GM19328 (cell line): ENCODE results near the gene MYO6.
A peak's percentile ranks its signal among the peaks of the same experiment; 100 is the strongest.
"Not testable (repeated sequence)": the region's sequence is repeated elsewhere in the genome, so short reads cannot be mapped to it uniquely, and the experiment has no call there.

Experiments
- ATAC-seq: cut with Tn5 transposase; IDR thresholded peaks from one replicate; pipeline ENCODE4 v1.9.1; 2021; ENCODE audit warnings: mild to moderate bottlenecking, moderate library complexity; ENCODE audit not compliant: unreplicated experiment

Gene MYO6

DNA sequence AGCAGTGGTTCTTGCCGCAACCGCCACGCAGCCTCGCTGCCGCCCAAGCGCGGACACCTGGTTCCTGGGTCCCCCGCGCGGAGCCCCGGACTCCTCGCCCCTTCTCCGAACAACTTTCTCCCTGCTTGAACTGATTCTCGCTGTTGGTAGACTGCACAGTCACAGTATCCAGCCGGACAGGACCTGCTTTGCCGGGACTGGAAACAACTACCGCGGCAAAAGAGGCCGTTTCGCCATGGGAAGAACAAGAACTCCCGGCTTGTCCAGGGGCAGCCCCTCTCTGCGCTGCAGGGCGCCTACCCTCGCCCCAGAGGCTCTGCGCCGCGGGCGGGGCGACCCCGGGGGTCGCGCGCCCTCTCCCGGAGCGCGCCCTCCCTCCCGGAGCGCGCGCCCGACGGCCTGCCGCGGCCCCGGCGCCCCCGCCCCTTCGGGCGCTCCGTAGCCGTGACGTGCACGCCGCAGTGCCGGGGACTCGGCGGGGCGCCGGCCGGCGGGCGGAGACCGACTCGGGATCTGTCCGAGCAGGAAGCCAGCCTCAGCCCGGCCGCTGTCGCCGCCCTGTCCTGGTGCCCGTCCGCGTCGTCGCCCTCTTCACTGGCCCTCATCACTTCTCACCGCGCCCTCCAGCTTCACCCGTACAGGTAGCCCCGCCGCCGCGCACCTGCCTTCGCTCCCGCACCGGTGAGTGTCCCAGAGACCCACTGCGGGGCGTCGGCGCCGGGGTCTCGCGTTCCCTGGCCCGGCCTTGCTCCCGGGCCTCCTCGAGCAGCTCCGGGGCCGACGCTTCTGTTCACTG lies at the start of gene MYO6:
Gene MYO6 (plus strand): TSS at position 497 of the 796 bp plus-strand sequence. CDS start 68,309 bp downstream, outside the sequence.
- ATAC-seq: peak; percentile 79

DNA sequence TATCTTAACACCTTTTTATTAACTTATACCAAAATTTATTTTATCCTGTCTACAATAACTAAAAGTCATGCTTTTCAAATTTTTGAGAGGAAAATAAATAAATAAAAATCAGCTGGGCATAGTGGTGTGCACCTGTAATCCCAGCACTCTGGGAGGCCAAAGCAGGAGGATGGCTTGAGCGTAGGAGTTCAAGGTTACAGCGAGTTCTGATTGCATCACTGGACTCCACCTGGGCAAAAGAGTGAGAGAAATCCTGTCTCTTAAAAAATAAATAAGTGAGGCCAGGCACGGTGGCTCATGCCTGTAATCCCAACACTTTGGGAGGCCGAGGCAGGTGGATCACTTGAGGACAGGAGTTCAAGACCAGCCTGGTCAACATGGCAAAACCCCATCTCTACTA lies 40.7 kb upstream of the MYO6 start:
- not testable (repeated sequence) for ATAC-seq

DNA sequence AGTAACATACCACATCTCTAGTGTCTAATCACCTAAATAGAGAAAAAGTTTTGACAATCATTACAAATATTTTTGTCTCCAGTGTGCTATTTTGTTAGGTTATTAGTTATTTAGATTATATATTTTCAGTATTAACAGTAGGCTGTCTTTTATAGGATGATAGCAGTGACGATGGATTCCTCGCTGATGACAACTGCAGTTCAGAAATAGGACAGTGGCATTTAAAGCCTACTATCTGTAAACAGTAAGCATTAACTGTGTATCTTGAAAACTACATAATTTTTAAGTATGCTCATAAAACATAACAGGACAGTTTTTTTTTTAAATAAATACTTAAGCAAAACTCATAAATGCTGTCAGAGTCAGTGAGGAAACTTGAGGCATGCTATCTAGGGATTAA lies 37.9 kb upstream of the MYO6 start:
- no peak for ATAC-seq

DNA sequence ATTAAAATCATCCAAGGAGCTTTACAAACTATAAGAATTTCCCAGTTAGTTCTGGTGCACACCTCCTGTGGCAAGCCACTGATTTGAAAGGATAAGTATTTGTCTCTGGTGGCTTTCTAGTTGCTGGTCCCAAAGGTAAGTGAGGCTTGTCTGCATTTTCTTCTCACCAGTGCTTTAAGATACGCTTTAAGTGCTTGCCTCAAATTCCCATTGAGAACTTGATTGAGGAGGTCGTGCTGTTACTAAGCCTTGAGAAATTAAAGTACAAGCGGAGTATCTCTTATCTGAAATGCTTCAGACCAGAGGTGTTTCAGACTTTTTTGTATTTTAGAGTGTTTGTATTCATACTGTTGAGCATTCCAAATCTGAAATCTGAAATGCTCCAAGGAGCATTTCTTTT lies 29.9 kb upstream of the MYO6 start:
- ATAC-seq: no peak

DNA sequence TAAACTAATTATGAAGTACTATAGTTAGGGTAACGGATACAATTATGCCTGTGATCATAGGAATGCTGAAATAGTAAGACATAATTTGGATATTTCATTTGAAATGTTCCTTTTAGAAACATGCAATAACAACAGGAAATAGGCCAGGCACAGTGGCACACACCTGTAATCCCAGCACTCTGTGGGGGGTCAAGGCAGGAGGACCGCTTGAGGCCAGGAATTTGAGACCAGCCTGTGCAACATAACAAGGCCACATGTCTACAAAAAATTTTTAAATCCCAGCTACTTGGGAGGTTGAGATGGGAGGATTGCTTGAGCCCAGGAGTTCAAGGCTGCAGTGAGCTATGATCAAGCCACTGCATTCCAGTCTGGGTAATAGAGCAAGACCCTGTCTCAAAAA lies 25.7 kb upstream of the MYO6 start:
- ATAC-seq: no peak

DNA sequence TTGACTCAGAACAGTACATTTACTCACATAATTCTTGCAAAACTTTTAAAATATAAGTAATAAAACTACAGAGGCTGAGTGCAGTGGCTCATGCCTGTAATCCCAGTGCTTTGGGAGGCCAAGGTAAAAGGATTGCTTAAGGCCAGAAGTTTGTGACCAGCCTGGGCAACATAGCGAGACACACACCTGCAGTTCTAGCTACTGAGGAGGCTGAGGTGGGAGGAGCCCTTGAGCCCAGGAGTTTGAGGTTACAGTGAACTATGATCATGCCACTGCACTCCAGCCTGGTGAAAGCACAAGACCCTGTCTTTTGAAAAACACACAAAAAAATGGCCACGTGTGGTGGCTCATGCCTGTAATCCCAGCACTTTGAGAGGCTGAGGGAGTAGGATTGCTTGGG lies 21.8 kb upstream of the MYO6 start:
- no peak for ATAC-seq

DNA sequence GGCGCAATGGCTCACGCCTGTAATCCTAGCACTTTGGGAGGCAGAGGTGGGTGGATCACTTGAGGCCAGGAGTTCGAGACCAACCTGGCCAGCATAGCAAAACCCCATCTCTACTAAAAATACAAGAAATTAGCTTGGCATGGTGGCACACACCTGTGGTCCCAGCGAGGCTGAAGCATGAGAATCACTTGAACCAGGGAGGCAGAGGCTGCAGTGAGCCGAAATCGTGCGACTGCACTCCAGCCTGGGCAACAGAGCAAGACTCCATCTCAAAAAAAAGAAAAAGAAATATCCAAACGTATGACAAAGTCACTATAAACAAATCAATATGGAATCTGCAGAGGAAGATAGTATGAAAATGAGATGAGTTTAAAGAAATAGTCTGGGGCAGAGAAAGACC lies 18.0 kb upstream of the MYO6 start:
- ATAC-seq: not testable (repeated sequence)

DNA sequence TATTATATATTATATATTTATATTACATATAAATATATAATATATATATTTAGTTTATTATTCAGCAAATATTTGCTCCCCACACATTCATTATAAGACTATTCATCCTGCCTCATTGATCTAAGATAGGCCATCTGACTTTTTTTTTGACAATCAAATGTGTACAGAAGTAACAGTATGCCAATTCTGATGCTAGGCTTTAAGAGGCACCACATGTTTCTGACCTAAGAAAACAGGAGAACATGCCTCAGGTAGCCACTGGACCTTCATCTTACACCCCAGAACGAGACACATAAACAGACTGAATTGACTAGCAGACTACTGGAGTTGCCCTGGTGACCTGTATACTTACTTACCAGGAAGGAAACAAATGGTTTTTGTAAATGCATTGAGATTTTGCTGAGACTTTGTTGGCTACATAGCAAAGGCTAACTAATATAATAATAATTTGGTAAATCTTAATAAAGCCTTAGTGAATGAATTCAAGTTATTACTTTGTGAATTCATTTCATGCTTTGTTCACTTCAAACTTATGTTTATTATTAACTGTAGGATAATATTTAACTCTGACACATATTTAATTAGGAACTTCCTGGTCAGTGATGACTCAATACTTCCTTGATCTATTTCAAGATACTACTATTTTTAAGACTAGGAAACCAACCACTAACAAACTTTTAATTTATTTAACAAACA lies 13.4 kb upstream of the MYO6 start:
- ATAC-seq: peak; percentile 61

DNA sequence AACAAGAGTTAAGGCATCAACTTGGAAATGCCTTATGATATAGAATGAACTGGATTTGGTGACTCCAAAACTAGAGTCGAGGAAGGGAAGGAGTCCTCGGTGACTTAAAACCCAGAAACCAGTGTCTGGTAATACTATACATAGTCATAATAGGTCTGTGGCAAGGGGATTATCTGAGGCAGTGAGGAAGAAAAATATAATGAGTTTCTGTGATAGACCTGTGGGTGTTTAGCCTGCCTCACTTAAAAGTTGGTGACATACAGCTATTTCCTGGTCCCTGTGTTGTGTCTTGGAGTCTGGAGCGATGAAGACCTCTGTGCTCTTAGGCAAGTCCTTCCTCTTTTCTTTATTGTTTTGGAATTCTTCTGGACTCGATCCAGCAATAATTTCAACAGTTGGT lies 5.1 kb upstream of the MYO6 start:
- no peak for ATAC-seq

DNA sequence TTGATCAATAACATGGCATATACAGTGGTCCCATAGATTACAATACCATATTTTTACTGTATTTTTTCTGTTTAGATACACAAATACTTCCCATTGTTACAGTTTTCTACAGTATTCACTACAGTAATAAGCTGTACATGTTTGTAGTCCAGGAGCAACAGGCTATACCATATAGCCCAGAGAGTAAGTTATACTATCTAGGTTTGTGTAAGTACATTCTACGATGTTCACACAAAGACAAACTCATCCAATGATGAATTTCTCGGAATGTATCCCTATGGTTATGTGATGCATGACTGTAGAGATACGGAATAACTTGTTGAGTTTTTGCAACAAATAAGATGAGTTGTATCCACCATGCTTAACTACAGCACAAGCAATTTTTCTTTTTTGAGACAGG lies 3.6 kb upstream of the MYO6 start:
- no peak for ATAC-seq

DNA sequence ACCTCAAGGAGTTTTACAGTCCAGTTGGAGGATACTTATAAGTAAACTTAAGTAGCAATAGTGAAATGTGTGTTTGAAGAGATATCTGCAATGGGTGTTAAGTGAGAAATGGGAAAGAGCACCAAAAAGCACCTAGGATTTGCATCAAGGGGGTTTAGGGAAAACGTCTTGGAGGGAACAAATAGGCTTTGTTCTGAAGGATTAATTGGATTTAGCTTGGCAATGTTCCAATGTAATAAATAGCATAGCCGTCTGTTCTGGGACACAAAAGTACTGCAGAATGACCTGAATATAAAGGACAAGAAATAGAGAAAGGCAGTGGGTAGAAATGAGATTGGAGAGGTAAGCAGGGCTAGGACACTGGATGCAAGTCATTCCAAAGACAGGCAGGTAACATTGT lies 2.8 kb upstream of the MYO6 start:
- ATAC-seq: no peak

DNA sequence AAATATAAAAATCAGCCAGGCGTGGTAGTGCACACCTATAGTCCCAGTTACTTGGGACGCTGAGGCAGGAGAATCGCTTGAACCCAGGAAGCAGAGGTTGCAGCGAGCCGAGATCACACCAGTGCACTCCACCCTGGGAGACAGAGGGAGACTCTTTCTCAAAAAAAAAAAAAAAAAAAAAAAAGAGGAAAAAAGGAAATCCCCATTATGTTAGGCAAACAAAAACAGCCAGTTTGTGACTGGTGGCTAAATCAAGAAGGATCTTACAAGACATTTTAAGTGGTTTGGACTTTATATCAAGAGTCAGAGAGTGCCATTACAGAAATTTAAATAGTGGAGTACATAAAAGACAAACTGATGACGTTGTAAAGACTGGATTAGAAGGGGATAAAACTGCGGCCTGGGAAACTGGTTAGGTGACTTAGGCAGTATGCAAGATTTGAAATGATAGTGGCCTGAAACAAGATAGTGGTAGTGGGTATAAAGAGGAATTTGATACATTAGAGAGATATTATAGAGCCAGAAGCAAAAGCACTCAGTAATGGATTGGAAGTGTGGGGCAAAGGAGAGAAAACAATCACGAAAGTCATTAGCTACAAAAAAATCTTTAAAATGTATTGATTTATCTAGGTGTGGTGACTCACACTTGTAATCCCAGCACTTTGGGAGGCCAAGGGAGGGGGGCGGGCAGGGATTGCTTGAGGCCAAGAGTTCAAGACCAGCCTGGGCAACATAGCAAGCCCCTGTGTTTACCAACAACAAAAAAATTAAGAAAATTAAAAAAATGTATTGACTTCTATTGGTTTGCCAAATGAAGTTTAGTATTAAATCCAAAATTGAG lies 1.7 kb upstream of the MYO6 start:
- no peak for ATAC-seq

DNA sequence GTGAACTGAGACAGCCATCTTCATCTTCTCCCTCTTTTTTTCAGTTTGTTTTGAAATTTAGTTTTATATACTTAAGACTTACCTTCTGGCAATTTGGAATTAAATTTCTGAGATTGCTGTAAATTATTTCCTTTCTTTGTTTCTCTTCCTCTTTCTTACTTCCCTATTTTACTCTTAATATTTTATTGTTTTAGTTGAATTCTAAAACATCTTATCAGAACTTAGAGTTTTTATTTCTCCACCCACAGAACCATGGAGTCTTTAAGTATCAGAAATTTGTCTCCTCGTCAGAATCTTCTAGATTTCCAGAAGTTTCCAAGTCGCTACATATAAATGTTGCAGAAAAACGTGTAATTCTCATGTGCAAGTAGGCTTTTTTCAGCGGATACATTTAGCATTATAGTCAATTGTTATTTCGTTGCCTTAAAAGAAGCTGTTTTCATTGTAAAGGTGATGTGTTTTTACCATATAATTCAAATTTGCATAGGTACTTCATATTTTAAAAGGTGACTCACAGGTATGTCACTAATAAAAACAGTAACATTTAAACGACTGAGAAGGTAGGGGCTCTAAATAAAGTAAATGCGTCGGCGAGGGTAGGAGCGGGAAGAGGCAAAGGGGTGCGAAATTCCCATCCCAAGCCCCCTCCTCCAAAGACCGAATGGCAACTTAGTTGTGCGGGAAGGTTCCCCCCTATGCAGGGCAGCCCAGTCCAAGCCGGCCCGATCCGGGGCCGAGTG lies 866 bp upstream of the MYO6 start:
- no peak for ATAC-seq

DNA sequence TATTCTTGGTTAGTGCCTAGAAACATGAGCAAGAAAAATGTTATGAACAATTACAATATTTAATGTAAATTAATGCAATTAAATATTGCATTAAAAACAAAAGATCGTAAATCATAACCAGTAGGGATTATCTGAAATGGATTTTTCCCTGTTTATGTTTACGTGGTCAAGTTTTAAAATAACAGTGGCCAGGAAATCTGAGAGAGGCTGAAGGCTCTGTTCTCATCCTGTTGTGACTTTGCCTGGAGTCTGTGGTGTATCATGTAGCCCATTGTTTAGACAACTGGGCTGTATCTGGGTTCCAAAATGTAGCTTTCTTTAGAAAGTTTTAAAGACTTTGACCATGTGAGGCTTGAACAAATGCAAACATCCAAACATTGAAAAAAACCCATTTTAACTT lies 2.4 kb downstream of the MYO6 start:
- ATAC-seq: no peak

DNA sequence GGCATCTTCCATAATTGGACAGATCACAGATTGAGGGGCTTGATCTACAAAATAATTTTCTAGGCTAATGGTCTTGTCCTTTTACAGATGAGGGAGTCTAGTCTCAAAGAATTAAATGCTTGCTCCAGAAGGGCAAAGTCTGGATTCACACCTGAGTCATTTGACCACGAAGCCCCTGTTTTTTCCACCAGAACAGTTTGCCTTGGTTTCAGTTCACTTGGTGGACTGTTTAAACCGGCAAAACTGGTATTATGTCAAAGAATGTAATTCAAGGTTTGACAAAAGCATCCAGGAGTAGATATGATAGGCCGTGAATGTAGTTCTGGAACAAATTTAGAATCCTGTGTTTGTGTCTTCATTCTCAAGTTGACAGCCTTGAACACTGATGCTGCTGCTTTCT lies 3.3 kb downstream of the MYO6 start:
- no peak for ATAC-seq

DNA sequence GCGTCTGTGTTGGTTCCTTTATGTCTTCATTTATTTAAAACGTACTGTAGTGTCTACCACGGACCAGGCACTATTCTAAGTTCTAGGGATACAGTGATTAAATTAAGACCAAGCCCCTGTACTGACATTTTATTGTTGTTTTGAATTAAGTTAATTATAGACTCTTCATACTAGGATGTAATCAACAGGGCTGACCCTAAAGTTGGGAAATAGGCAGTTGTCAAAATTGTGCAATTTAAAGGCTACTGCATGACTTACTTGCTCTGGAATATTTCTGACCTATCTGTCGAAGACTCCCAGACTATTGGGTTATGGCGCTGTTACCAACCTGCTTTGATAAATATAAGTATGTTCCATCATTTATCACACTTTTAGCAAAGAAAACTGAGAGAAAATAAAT lies 6.7 kb downstream of the MYO6 start:
- no peak for ATAC-seq

DNA sequence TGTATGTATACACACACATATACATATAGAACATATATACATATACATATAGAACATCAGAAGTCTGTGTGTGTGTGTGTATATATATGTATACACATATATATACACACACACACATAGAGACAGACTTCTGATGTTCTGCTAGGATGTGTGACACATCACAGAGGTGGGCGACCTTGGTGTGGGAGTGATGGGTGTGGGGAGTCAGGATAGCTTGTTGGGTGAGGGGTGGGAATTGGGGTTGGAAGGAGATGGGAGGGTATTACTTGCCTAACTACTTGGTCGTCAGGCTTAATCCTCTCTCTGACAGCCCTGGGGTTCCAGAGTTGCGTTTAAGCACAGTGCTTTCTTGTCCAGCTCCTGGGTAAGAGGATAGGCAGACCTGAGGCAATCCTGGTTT lies 8.3 kb downstream of the MYO6 start:
- no peak for ATAC-seq

DNA sequence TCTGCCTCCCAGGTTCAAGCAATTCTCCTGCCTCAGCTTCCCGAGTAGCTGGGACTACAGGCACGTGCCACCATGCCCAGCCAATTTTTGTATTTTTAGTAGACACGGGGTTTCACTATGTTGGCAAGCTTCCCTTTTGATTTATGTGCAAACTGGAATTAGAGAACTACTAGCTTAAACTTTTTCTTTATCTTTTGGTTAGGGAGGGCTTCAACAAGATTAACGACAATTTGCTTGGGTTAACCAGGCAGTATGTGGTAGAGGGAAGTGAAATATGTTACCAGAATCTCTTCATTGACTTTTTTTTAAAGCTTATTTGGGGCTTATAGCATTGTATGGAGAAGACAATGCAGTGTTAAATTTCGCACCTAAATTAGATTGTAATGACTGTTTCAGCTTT lies 9.0 kb downstream of the MYO6 start:
- ATAC-seq: no peak

DNA sequence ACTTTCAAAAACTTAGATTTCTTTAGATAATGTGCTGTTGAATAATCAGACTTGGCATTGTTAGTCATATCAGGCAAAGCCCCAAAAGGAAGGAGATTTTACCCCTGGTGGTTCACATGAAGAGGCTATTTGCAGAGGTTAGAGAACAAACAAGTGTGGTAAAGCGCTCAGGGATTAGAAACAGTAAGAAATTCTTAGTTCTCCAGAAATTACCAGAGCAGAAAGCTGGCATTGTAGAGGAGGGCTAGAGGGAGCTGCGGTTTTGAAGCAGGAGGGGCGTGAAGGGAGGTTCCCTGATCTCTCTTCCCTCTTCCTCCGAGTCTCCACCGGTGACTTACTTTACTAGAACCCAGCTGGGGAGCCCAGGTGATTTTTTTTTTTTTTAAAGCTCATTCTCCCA lies 10.2 kb downstream of the MYO6 start:
- ATAC-seq: no peak

DNA sequence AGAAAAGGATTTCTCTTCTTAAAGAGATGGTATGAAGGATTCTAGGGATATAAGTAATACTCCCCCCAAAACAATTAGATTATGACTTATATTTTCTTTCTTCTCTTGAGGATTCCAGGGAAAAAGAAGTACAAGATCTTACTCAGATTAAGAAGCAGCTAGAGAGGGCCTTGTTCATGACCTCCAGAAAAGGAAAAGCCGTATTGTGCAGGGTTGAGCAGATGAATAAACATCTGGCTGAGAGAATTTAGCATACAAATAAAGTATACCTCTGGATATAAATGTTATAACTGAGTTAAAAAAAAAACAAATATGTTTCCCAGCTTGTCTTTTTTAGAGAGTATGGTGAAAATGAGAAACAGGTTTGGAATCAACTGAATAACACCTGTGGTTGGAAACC lies 11.3 kb downstream of the MYO6 start:
- no peak for ATAC-seq

DNA sequence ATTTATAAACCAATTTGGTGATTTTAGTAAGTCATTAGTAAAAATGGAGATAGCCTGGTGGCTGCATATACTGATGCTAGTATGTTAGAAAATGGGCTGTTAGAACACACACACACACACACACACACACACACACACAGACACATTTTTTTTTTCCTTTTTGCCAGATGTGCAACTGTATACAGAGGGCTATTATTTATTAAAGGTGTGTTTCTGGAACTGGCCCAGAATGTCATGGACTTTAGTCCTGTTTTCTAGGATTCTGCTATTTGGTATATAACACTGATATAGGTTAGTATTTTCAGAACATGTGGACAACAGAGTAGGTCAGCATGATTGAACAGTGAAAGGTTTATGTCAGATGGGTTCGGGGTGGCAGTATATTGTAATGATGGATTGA lies 12.4 kb downstream of the MYO6 start:
- ATAC-seq: no peak
